Caco-2 (cell line): Measurements from ENCODE around the gene ETV7. TPM values are rescaled to one million over a fixed set of nuclear protein-coding genes. Genes with fewer than 3 reads are reported as not detected.

Source experiments
- BruUV-seq: library from RNA; stranded (reverse); fragments of 400-500 nt; replicated peaks from 2 replicates; lab custom pipeline; 2021; lab: Mats Ljungman, UMichigan
- CTCF ChIA-PET: fragments of 300-600 bp; sonication (Branson Sonifier 250); formaldehyde crosslinking; loops from one replicate; lab custom pipeline; 2022; ENCODE audit warnings: antibody characterized with exemption; lab: Charles Lee
- POLR2A ChIA-PET: fragments of 300-600 bp; sonication (Branson Sonifier 250); formaldehyde crosslinking; loops from one replicate; lab custom pipeline; 2022; ENCODE audit warnings: antibody characterized with exemption; lab: Charles Lee
- DNase-seq, 2 experiments: peaks; one replicate each; pipeline versions ENCODE4 v3.0.0 to v3.0.0-alpha.2; 2020 to 2022
- H3K27me3 ChIP-seq: replicated peaks from 2 replicates; pipeline ENCODE4 v1.6.0; 2011; ENCODE audit warnings: low read length; ENCODE audit not compliant: control insufficient read depth, insufficient read depth
- H3K36me3 ChIP-seq: 2 replicates; pipeline ENCODE4 v1.5.1; 2011; ENCODE audit warnings: low read length; ENCODE audit not compliant: control insufficient read depth, insufficient read depth
- H3K4me1 ChIP-seq: fragments of 250-450 bp; sonication (Bioruptor Pico); 2 replicates; pipeline ENCODE4 v1.5.1; 2020; ENCODE audit warnings: mild to moderate bottlenecking
- H3K4me3 ChIP-seq: 2 replicates; pipeline ENCODE4 v1.5.1; 2011; ENCODE audit warnings: low read depth, mild to moderate bottlenecking, control low read depth, low read length
- H3K9me3 ChIP-seq: fragments of 250-450 bp; sonication (Bioruptor Pico); 2 replicates; pipeline ENCODE4 v1.5.1; 2020; ENCODE audit warnings: mild to moderate bottlenecking, moderate library complexity
- H3K27ac Mint-ChIP-seq: one replicate; pipeline ENCODE4 v1.8.0; 2022; ENCODE audit warnings: mixed read lengths; ENCODE audit not compliant: unreplicated experiment
- H3K27me3 Mint-ChIP-seq: one replicate; pipeline ENCODE4 v1.8.0; 2022; ENCODE audit warnings: mixed read lengths; ENCODE audit not compliant: insufficient read depth, unreplicated experiment
- H3K36me3 Mint-ChIP-seq: one replicate; pipeline ENCODE4 v1.8.0; 2022; ENCODE audit warnings: mild to moderate bottlenecking, mixed read lengths; ENCODE audit not compliant: insufficient read depth, unreplicated experiment
- H3K4me1 Mint-ChIP-seq: one replicate; pipeline ENCODE4 v1.8.0; 2022; ENCODE audit warnings: low read depth, mixed read lengths; ENCODE audit not compliant: unreplicated experiment
- H3K4me3 Mint-ChIP-seq: one replicate; pipeline ENCODE4 v1.8.0; 2022; ENCODE audit warnings: mild to moderate bottlenecking, moderate library complexity, mixed read lengths; ENCODE audit not compliant: unreplicated experiment
- H3K9me3 Mint-ChIP-seq: one replicate; pipeline ENCODE4 v1.8.0; 2022; ENCODE audit warnings: mixed read lengths; ENCODE audit not compliant: unreplicated experiment
- intact Hi-C: fragments of 100-400 bp; cut with micrococcal nuclease; formaldehyde crosslinking; loops from one replicate; pipeline ENCODE4 v1.10.0; 2022; ENCODE audit not compliant: unreplicated experiment
- total RNA-seq: library from RNA; stranded (reverse); gene quantifications from 2 replicates; pipeline ENCODE4 v1.2.3, GENCODE V29; 2022
- TF ChIP-seq, protein P1 (sequence below), 2 experiments: fragments of 200-600 bp in 1 of 2; IDR thresholded peaks; 1 replicate in 1 of 2; 2 replicates in 1 of 2; pipeline versions ENCODE4 v1.5.1 to v1.8.0; 2011 to 2022; ENCODE audit warnings: antibody characterized with exemption in 1 of 2, control low read depth in 1 of 2, inconsistent platforms in 1 of 2, low read depth in 1 of 2, low read length in 1 of 2, mild to moderate bottlenecking in 1 of 2, moderate library complexity in 1 of 2; ENCODE audit not compliant: insufficient read depth in 1 of 2, severe bottlenecking in 1 of 2, unreplicated experiment in 1 of 2

The ETV7 gene
- total RNA-seq, 1 experiment from 2014 or later: 0.52 TPM

DNA sequence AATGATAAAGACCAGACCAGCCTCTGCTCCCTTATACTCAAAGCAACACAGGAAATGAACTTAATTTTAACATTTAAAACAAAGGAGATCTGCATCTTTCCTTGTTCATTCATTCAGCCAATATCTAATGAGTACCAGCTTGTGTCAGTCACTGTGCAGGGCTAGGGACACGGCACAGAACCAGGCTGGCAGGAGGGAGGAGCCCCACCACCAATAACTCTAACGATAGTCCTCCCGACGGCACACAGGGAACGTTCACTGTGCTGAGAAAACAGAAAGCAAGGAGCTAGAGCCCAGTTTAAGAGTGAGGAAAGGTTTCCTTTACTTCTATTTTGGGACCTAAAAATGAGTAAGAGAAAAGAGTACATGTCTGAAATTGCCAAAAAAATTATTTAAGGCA, 9.9 kb downstream of the ETV7 start:
- H3K27me3 Mint-ChIP-seq: peaks cover 4% of the 10 kb centered on the region
- no peak overlapping the region for H3K27ac Mint-ChIP-seq
- TF ChIP-seq, protein P1, sequence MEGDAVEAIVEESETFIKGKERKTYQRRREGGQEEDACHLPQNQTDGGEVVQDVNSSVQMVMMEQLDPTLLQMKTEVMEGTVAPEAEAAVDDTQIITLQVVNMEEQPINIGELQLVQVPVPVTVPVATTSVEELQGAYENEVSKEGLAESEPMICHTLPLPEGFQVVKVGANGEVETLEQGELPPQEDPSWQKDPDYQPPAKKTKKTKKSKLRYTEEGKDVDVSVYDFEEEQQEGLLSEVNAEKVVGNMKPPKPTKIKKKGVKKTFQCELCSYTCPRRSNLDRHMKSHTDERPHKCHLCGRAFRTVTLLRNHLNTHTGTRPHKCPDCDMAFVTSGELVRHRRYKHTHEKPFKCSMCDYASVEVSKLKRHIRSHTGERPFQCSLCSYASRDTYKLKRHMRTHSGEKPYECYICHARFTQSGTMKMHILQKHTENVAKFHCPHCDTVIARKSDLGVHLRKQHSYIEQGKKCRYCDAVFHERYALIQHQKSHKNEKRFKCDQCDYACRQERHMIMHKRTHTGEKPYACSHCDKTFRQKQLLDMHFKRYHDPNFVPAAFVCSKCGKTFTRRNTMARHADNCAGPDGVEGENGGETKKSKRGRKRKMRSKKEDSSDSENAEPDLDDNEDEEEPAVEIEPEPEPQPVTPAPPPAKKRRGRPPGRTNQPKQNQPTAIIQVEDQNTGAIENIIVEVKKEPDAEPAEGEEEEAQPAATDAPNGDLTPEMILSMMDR (IDR thresholded peaks at IDR 0.05; ENCODE audit: insufficient read depth in 1 of 2, low read depth in 1 of 2, low read length in 1 of 2, severe bottlenecking in 1 of 2, unreplicated experiment in 1 of 2): no peak
- Histone ChIP-seq H3K27me3 (no peaks in the 10 kb centered on the region), H3K9me3 (no peaks in the 10 kb centered on the region), H3K4me3 (no peak overlapping the region), H3K36me3 (no peaks in the 10 kb centered on the region), H3K4me1 (no peaks in the 10 kb centered on the region)
- no peaks in the 10 kb centered on the region for H3K36me3 Mint-ChIP-seq
- no peaks in the 10 kb centered on the region for H3K9me3 Mint-ChIP-seq
- POLR2A ChIA-PET: no interaction called here
- peaks cover 5% of the 10 kb centered on the region for H3K4me1 Mint-ChIP-seq
- no peak for DNase-seq
- intact Hi-C loops: no loop called here
- H3K4me3 Mint-ChIP-seq: no peak overlapping the region
- no TSS peak for BruUV-seq
- CTCF ChIA-PET: interaction anchor here (0.6 kb wide), 1 partner anchor 39 kb away, joined by 3 read pairs; no protein-coding TSS in a partner anchor

DNA sequence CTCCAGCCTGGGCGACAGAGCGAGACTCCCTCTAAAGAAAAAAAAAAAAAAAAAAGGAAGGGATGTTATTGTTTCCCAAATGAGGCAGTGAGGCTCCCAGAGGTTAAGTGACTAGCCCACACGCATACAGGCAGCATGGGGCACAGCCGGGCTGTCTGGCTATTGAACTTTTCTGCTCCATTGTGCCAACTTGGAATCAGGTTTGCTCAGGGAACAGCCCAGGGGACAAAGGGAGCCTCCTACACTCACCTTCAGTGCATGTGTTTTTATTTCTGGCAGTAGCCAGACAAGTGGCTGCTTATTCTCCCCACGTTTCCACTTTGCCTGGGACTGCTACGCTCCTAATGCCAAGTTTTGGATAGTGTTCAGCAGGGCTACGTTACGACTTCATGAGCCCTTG, 10.7 kb downstream of the ETV7 start:
- Mint-ChIP-seq H3K9me3 (no peaks in the 10 kb centered on the region), H3K4me3 (no peak overlapping the region), H3K36me3 (no peaks in the 10 kb centered on the region), H3K4me1 (peaks cover 7% of the 10 kb centered on the region), H3K27ac (no peak overlapping the region), H3K27me3 (peaks cover 5% of the 10 kb centered on the region)
- no TSS peak for BruUV-seq
- Histone ChIP-seq H3K9me3 (no peaks in the 10 kb centered on the region), H3K4me3 (no peak overlapping the region), H3K4me1 (no peaks in the 10 kb centered on the region), H3K27me3 (no peaks in the 10 kb centered on the region), H3K36me3 (no peaks in the 10 kb centered on the region)
- DNase-seq: no peak
- POLR2A ChIA-PET: no interaction called here
- TF ChIP-seq, protein P1 (IDR thresholded peaks at IDR 0.05; ENCODE audit: insufficient read depth in 1 of 2, low read depth in 1 of 2, low read length in 1 of 2, severe bottlenecking in 1 of 2, unreplicated experiment in 1 of 2): no peak
- CTCF ChIA-PET: no interaction called here
- intact Hi-C loops: no loop called here

DNA sequence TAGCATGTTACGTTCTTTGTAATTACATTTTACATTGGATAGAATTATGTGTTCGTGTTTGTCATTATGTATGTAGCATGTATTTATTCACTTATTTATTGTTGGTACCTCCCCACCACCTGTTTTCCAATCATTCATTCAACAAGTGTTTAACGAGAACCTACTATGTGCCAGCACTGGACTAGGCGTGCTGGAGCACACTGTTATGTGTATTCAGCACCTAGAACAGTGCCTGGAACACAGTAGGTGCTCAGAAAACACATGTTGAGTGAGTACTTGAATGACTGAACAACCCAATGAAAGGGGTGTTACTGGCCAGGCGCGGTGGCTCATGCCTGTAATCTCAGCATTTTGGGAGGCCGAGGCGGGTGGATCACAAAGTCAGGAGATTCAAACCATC, 11.3 kb downstream of the ETV7 start:
- BruUV-seq: no TSS peak
- H3K9me3 Mint-ChIP-seq: no peaks in the 10 kb centered on the region
- Histone ChIP-seq H3K27me3 (no peaks in the 10 kb centered on the region), H3K4me1 (no peaks in the 10 kb centered on the region), H3K9me3 (no peaks in the 10 kb centered on the region), H3K4me3 (no peak overlapping the region), H3K36me3 (no peaks in the 10 kb centered on the region)
- TF ChIP-seq, protein P1 (IDR thresholded peaks at IDR 0.05; ENCODE audit: insufficient read depth in 1 of 2, low read depth in 1 of 2, low read length in 1 of 2, severe bottlenecking in 1 of 2, unreplicated experiment in 1 of 2): no peak
- no peak overlapping the region for H3K4me3 Mint-ChIP-seq
- H3K4me1 Mint-ChIP-seq: peaks cover 7% of the 10 kb centered on the region
- POLR2A ChIA-PET: no interaction called here
- CTCF ChIA-PET: no interaction called here
- no peak overlapping the region for H3K27ac Mint-ChIP-seq
- H3K36me3 Mint-ChIP-seq: no peaks in the 10 kb centered on the region
- intact Hi-C loops: no loop called here
- DNase-seq: no peak
- H3K27me3 Mint-ChIP-seq: peaks cover 5% of the 10 kb centered on the region
